ENCODE results near the gene FOXP1.
A peak's percentile ranks its signal among the peaks of the same experiment; 100 is the strongest.

FOXP1 gene

DNA sequence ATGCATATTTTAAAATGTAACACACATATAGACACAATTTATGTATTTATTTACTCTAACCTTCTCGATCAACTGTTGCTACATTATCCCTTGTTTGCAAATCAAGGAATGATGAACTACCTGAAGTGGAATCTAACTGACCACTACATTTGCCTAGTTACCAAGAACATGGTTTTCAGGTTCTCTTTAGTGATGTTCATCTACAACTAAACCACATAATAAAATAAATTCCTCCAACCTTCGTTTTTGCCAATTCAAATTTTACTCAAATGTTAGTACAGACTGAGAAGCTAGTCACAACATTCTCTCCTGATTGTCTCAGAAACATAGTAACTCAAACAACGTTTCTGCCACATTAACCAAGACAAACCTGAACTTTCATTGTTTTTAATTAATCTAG is 521.9 kb downstream of the FOXP1 start:
- no peak for TF ChIP-seq CTCF (IDR thresholded peaks at IDR 0.05)
- H3K36me3 ChIP-seq: no peaks in the 10 kb centered on the region
- DNase-seq: no peak
- H3K4me1 ChIP-seq: peaks cover 0 to 63% (median 24%) of the 10 kb centered on the region in 4 donors
- intact Hi-C loops (cut with DNase I; ENCODE audit: low total_unique reads): loop anchor here (5.0 to 10.0 kb wide), 2 partner anchors 71 to 173 kb away; no protein-coding TSS in a partner anchor
- H3K27ac ChIP-seq: peak overlapping the region; percentile 94 to 99
- H3K27me3 ChIP-seq: no peaks in the 10 kb centered on the region
- H3K9me3 ChIP-seq: no peaks in the 10 kb centered on the region
- peak overlapping the region; percentile 75 to 77 for H3K4me3 ChIP-seq

- H3K27me3 ChIP-seq: no peaks in the 10 kb centered on the region
- intact Hi-C loops (cut with DNase I; ENCODE audit: low total_unique reads): loop anchor here (5.0 to 10.0 kb wide), 2 partner anchors 71 to 174 kb away; no protein-coding TSS in a partner anchor
- no peak for TF ChIP-seq CTCF (IDR thresholded peaks at IDR 0.05)
- no peak for DNase-seq
- peaks cover 0 to 63% (median 24%) of the 10 kb centered on the region in 4 donors for H3K4me1 ChIP-seq
- no peaks in the 10 kb centered on the region for H3K9me3 ChIP-seq
- H3K27ac ChIP-seq: peak overlapping the region; percentile 94 to 99
- no peaks in the 10 kb centered on the region for H3K36me3 ChIP-seq
- peak overlapping the region; percentile 75 to 77 for H3K4me3 ChIP-seq
Observed at GRCh38 chr3:71061037-71061436, 522.5 kb downstream of the FOXP1 start.

GRCh38 chr3:71060536-71060935 is 523.0 kb downstream of the FOXP1 start:
- Histone ChIP-seq H3K4me3 (peak overlapping the region; percentile 75 to 77), H3K27me3 (no peaks in the 10 kb centered on the region), H3K36me3 (no peaks in the 10 kb centered on the region), H3K4me1 (peaks cover 0 to 63% (median 26%) of the 10 kb centered on the region in 4 donors), H3K27ac (peak overlapping the region; percentile 94 to 99), H3K9me3 (no peaks in the 10 kb centered on the region)
- no peak for TF ChIP-seq CTCF (IDR thresholded peaks at IDR 0.05)
- DNase-seq: no peak
- intact Hi-C loops (cut with DNase I; ENCODE audit: low total_unique reads): loop anchor here (5.0 to 10.0 kb wide), 2 partner anchors 72 to 174 kb away; no protein-coding TSS in a partner anchor

- Histone ChIP-seq H3K27me3 (no peaks in the 10 kb centered on the region), H3K36me3 (no peaks in the 10 kb centered on the region), H3K27ac (peak overlapping the region; percentile 94 to 99), H3K4me1 (peaks cover 0 to 93% (median 52%) of the 10 kb centered on the region in 4 donors), H3K4me3 (peak overlapping the region; percentile 9 to 28), H3K9me3 (no peaks in the 10 kb centered on the region)
- no peak for TF ChIP-seq CTCF (IDR thresholded peaks at IDR 0.05)
- DNase-seq: no peak
- intact Hi-C loops (cut with DNase I; ENCODE audit: low total_unique reads): no loop called here
Observed at GRCh38 chr3:71057526-71057894, 526.0 kb downstream of the FOXP1 start.

DNA sequence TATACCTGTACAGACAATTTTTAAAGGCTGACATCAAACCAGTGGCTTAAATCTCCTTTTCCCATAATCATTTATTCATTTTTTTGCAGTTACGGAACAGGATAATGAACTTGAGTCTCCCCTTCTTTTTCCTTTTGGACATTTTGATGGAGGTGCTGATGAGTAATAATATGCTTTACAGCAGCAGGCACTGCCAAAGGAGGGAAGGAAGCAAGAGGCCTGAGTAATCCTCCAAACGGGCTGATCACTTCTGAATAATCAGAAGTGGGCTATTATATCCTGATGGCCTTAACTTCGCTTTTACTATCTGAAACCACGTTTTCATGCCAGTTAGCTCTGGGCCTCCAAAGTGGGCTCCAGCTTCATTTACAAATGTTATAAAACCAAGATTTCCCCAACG is 527.2 kb downstream of the FOXP1 start:
- DNase-seq: no peak
- Histone ChIP-seq H3K27ac (peak overlapping the region; percentile 94 to 99), H3K27me3 (no peaks in the 10 kb centered on the region), H3K36me3 (peaks cover 3 to 9% (median 5%) of the 10 kb centered on the region in 3 donors), H3K9me3 (no peaks in the 10 kb centered on the region), H3K4me3 (peak overlapping the region; percentile 3 to 28), H3K4me1 (peaks cover 0 to 98% (median 63%) of the 10 kb centered on the region in 4 donors)
- intact Hi-C loops (cut with DNase I; ENCODE audit: low total_unique reads): no loop called here
- TF ChIP-seq CTCF (IDR thresholded peaks at IDR 0.05): no peak

All from tibial artery (tissue), 4 donors.